Measurements from ENCODE around the gene NUDT21.
"Not testable (repeated sequence)": the region's sequence is repeated elsewhere in the genome, so short reads cannot be mapped to it uniquely, and the experiment has no call there.

The NUDT21 gene

GRCh38 chr16:56399047-56399446 is 52.1 kb downstream of the NUDT21 start:
- DNase-seq (ENCODE audit: low spot score): no peak
- no peak overlapping the region for H3K9ac ChIP-seq (ENCODE audit: low read depth, low read length, poor library complexity)
- H3K27me3 ChIP-seq (ENCODE audit: control insufficient read depth in 3 of 3, insufficient read depth in 3 of 3, low read depth in 1 of 3, low read length in 3 of 3): no peaks in the 10 kb centered on the region
- no peak overlapping the region for H3K27ac ChIP-seq (replicated peaks; ENCODE audit: low read length)
- no peak overlapping the region for H4K8ac ChIP-seq (ENCODE audit: low read depth, low read length)
- no peak overlapping the region for H2BK5ac ChIP-seq (ENCODE audit: low read length)
- H3K23ac ChIP-seq (ENCODE audit: low read depth, low read length, poor library complexity): no peak overlapping the region
- no peak overlapping the region for H3K14ac ChIP-seq (ENCODE audit: low read length)
- no peak overlapping the region for H4K91ac ChIP-seq (ENCODE audit: low read depth, low read length, poor library complexity)
- H3K36me3 ChIP-seq (replicated peaks in 1 of 2; ENCODE audit: control insufficient read depth in 2 of 2, insufficient read depth in 2 of 2, low read length in 2 of 2): peaks cover 12 to 50% of the 10 kb centered on the region in 2 donors
- WGBS, 2 donors (ENCODE audit: extremely low coverage in 2 of 2, insufficient read length in 2 of 2, insufficient replicate concordance in 1 of 2): no CpG with 5 or more reads among the region's 2 CpGs
- no peak overlapping the region for H2BK120ac ChIP-seq (ENCODE audit: low read depth, low read length)
- no peak overlapping the region for H3K18ac ChIP-seq (ENCODE audit: low read length)
- peaks cover 0 to 9% of the 10 kb centered on the region in 2 donors for H3K4me1 ChIP-seq (ENCODE audit: control insufficient read depth in 2 of 2, insufficient read depth in 1 of 2, low read depth in 1 of 2, low read length in 2 of 2)
- no peak overlapping the region for H3K4me3 ChIP-seq (ENCODE audit: low read length in 2 of 2)
- H2BK12ac ChIP-seq (ENCODE audit: low read length): no peak overlapping the region
- no peak overlapping the region for H3K4ac ChIP-seq (ENCODE audit: low read length)
- no peaks in the 10 kb centered on the region for H3K9me3 ChIP-seq (replicated peaks in 1 of 2; ENCODE audit: control insufficient read depth in 2 of 2, insufficient read depth in 1 of 2, low read depth in 1 of 2, low read length in 2 of 2)
- no peaks in the 10 kb centered on the region for H3K79me1 ChIP-seq (ENCODE audit: low read depth, low read length)
- H2AK5ac ChIP-seq (ENCODE audit: low read depth, low read length): no peak overlapping the region
- no peak overlapping the region for H2BK15ac ChIP-seq (ENCODE audit: low read length)
- no peak overlapping the region for H3K4me2 ChIP-seq (ENCODE audit: insufficient read depth, low read length, poor library complexity, severe bottlenecking)
- H2AFZ ChIP-seq (ENCODE audit: low read length): no peak overlapping the region

GRCh38 chr16:56396724-56397123 is 54.4 kb downstream of the NUDT21 start:
- H2BK15ac ChIP-seq (ENCODE audit: low read length): not testable (repeated sequence)

GRCh38 chr16:56389554-56389953 is 61.6 kb downstream of the NUDT21 start:
- Histone ChIP-seq H3K36me3 (replicated peaks in 1 of 2; ENCODE audit: control insufficient read depth in 2 of 2, insufficient read depth in 2 of 2, low read length in 2 of 2) (peaks cover 12 to 65% of the 10 kb centered on the region in 2 donors), H3K4me1 (ENCODE audit: control insufficient read depth in 2 of 2, insufficient read depth in 1 of 2, low read depth in 1 of 2, low read length in 2 of 2) (no peaks in the 10 kb centered on the region), H2AK5ac (ENCODE audit: low read depth, low read length) (no peak overlapping the region), H3K79me1 (ENCODE audit: low read depth, low read length) (no peaks in the 10 kb centered on the region), H3K23ac (ENCODE audit: low read depth, low read length, poor library complexity) (no peak overlapping the region), H3K9me3 (replicated peaks in 1 of 2; ENCODE audit: control insufficient read depth in 2 of 2, insufficient read depth in 1 of 2, low read depth in 1 of 2, low read length in 2 of 2) (peaks cover 0 to 3% of the 10 kb centered on the region in 2 donors), H2BK120ac (ENCODE audit: low read depth, low read length) (no peak overlapping the region), H3K9ac (ENCODE audit: low read depth, low read length, poor library complexity) (no peak overlapping the region), H3K27ac (replicated peaks; ENCODE audit: low read length) (no peak overlapping the region), H3K27me3 (ENCODE audit: control insufficient read depth in 3 of 3, insufficient read depth in 3 of 3, low read depth in 1 of 3, low read length in 3 of 3) (no peaks in the 10 kb centered on the region), H4K91ac (ENCODE audit: low read depth, low read length, poor library complexity) (no peak overlapping the region), H3K4me3 (ENCODE audit: low read length in 2 of 2) (no peak overlapping the region), H2BK12ac (ENCODE audit: low read length) (no peak overlapping the region), H3K14ac (ENCODE audit: low read length) (no peak overlapping the region), H2BK5ac (ENCODE audit: low read length) (no peak overlapping the region), H2AFZ (ENCODE audit: low read length) (no peak overlapping the region), H3K18ac (ENCODE audit: low read length) (no peak overlapping the region), H3K4ac (ENCODE audit: low read length) (no peak overlapping the region), H4K8ac (ENCODE audit: low read depth, low read length) (no peak overlapping the region), H2BK15ac (ENCODE audit: low read length) (no peak overlapping the region), H3K4me2 (ENCODE audit: insufficient read depth, low read length, poor library complexity, severe bottlenecking) (no peak overlapping the region)
- no peak for DNase-seq (ENCODE audit: low spot score)
- WGBS, 2 donors (ENCODE audit: extremely low coverage in 2 of 2, insufficient read length in 2 of 2, insufficient replicate concordance in 1 of 2): no CpG with 5 or more reads among the region's 3 CpGs

More at GRCh38 chr16:56396724-56397123, 54.4 kb downstream of the NUDT21 start:
- not testable (repeated sequence) for DNase-seq (ENCODE audit: low spot score); H3K27me3 ChIP-seq (ENCODE audit: control insufficient read depth in 3 of 3, insufficient read depth in 3 of 3, low read depth in 1 of 3, low read length in 3 of 3); H3K18ac ChIP-seq (ENCODE audit: low read length); H2BK5ac ChIP-seq (ENCODE audit: low read length); H3K23ac ChIP-seq (ENCODE audit: low read depth, low read length, poor library complexity); H3K79me1 ChIP-seq (ENCODE audit: low read depth, low read length); H3K4me3 ChIP-seq (ENCODE audit: low read length in 2 of 2); H3K9ac ChIP-seq (ENCODE audit: low read depth, low read length, poor library complexity); H3K14ac ChIP-seq (ENCODE audit: low read length); H3K4ac ChIP-seq (ENCODE audit: low read length); H2AFZ ChIP-seq (ENCODE audit: low read length); H3K4me2 ChIP-seq (ENCODE audit: insufficient read depth, low read length, poor library complexity, severe bottlenecking); H4K91ac ChIP-seq (ENCODE audit: low read depth, low read length, poor library complexity); H3K4me1 ChIP-seq (ENCODE audit: control insufficient read depth in 2 of 2, insufficient read depth in 1 of 2, low read depth in 1 of 2, low read length in 2 of 2); H4K8ac ChIP-seq (ENCODE audit: low read depth, low read length); H3K27ac ChIP-seq (replicated peaks; ENCODE audit: low read length); H3K9me3 ChIP-seq (replicated peaks in 1 of 2; ENCODE audit: control insufficient read depth in 2 of 2, insufficient read depth in 1 of 2, low read depth in 1 of 2, low read length in 2 of 2); H2AK5ac ChIP-seq (ENCODE audit: low read depth, low read length); H2BK12ac ChIP-seq (ENCODE audit: low read length); H2BK120ac ChIP-seq (ENCODE audit: low read depth, low read length)
- WGBS, 2 donors (ENCODE audit: extremely low coverage in 2 of 2, insufficient read length in 2 of 2, insufficient replicate concordance in 1 of 2): no CpG with 5 or more reads among the region's 3 CpGs
- peaks cover 5 to 28% of the 10 kb centered on the region in 2 donors for H3K36me3 ChIP-seq (replicated peaks in 1 of 2; ENCODE audit: control insufficient read depth in 2 of 2, insufficient read depth in 2 of 2, low read length in 2 of 2)

GRCh38 chr16:56388209-56388608 is 62.9 kb downstream of the NUDT21 start:
- no peak overlapping the region for H3K4ac ChIP-seq (ENCODE audit: low read length)

More at GRCh38 chr16:56388209-56388608, 62.9 kb downstream of the NUDT21 start:
- Histone ChIP-seq H3K4me2 (ENCODE audit: insufficient read depth, low read length, poor library complexity, severe bottlenecking) (no peak overlapping the region), H4K8ac (ENCODE audit: low read depth, low read length) (no peak overlapping the region), H2BK12ac (ENCODE audit: low read length) (no peak overlapping the region), H3K18ac (ENCODE audit: low read length) (no peak overlapping the region), H3K9me3 (replicated peaks in 1 of 2; ENCODE audit: control insufficient read depth in 2 of 2, insufficient read depth in 1 of 2, low read depth in 1 of 2, low read length in 2 of 2) (peaks cover 0 to 3% of the 10 kb centered on the region in 2 donors), H3K79me1 (ENCODE audit: low read depth, low read length) (no peaks in the 10 kb centered on the region), H2BK15ac (ENCODE audit: low read length) (no peak overlapping the region), H2AFZ (ENCODE audit: low read length) (no peak overlapping the region), H3K23ac (ENCODE audit: low read depth, low read length, poor library complexity) (no peak overlapping the region), H3K27me3 (ENCODE audit: control insufficient read depth in 3 of 3, insufficient read depth in 3 of 3, low read depth in 1 of 3, low read length in 3 of 3) (no peaks in the 10 kb centered on the region), H3K4me3 (ENCODE audit: low read length in 2 of 2) (no peak overlapping the region), H2BK5ac (ENCODE audit: low read length) (no peak overlapping the region), H3K36me3 (replicated peaks in 1 of 2; ENCODE audit: control insufficient read depth in 2 of 2, insufficient read depth in 2 of 2, low read length in 2 of 2) (peaks cover 21 to 78% of the 10 kb centered on the region in 2 donors), H2BK120ac (ENCODE audit: low read depth, low read length) (no peak overlapping the region), H3K14ac (ENCODE audit: low read length) (no peak overlapping the region), H3K27ac (replicated peaks; ENCODE audit: low read length) (no peak overlapping the region), H4K91ac (ENCODE audit: low read depth, low read length, poor library complexity) (no peak overlapping the region), H2AK5ac (ENCODE audit: low read depth, low read length) (no peak overlapping the region), H3K4me1 (ENCODE audit: control insufficient read depth in 2 of 2, insufficient read depth in 1 of 2, low read depth in 1 of 2, low read length in 2 of 2) (no peaks in the 10 kb centered on the region), H3K9ac (ENCODE audit: low read depth, low read length, poor library complexity) (no peak overlapping the region)
- no peak for DNase-seq (ENCODE audit: low spot score)

All from neuronal stem cell (in vitro differentiated cells).